CD4-positive, alpha-beta memory T cell (primary cell): ENCODE measurements around the gene FLOT1. TPM values are rescaled to one million over a fixed set of nuclear protein-coding genes. Genes with fewer than 3 reads are reported as not detected.

Source experiments
- polyA plus RNA-seq, 2 donors: library from polyadenylated mRNA; unstranded; fragments of 300-500 nt; fragmentation: Illumina TruSeq; gene quantifications; one replicate each; pipeline ENCODE4 v1.2.3, GENCODE V29; 2021
- total RNA-seq, 2 experiments: library from RNA; stranded (reverse); gene quantifications; one replicate each; pipeline ENCODE4 v1.2.3, GENCODE V29; 2021

The FLOT1 gene
- total and polyA plus RNA-seq, 4 experiments from 2014 or later: 74.6 to 82.1 (median 76.9) TPM

Other genes with a start within 250 kb of the FLOT1 start
- gene GNL1, start 186.2 kb downstream of the FLOT1 start, total RNA-seq: 10 to 100 TPM; 83.4 to 83.9 TPM
- 10 to 100 TPM; 37.4 to 51.5 TPM for gene GNL1, start 186.2 kb downstream of the FLOT1 start, polyA plus RNA-seq
- 10 to 100 TPM; 26.4 to 29.1 TPM for gene PRR3, start 185.4 kb downstream of the FLOT1 start, total RNA-seq
- 1 to 10 TPM; 4.3 to 8.5 TPM for gene PRR3, start 185.4 kb downstream of the FLOT1 start, polyA plus RNA-seq
- 10 to 100 TPM; 60.8 to 66.8 TPM for gene ABCF1, start 171.2 kb downstream of the FLOT1 start, total RNA-seq
- 10 to 100 TPM in 1 of 2 donors, 1 to 10 TPM in 1; 7.5 to 46.6 TPM for gene ABCF1, start 171.2 kb downstream of the FLOT1 start, polyA plus RNA-seq
- 100 to 1,000 TPM; 224 to 231 TPM for gene PPP1R10, start 125.4 kb downstream of the FLOT1 start, total RNA-seq
- 10 to 100 TPM in 1 of 2 donors, 1 to 10 TPM in 1; 8.5 to 30.6 TPM for gene PPP1R10, start 125.4 kb downstream of the FLOT1 start, polyA plus RNA-seq
- gene MRPS18B, start 124.8 kb downstream of the FLOT1 start, total RNA-seq: 10 to 100 TPM; 44.4 to 46.3 TPM
- 100 to 1,000 TPM; 112 to 126 TPM for gene MRPS18B, start 124.8 kb downstream of the FLOT1 start, polyA plus RNA-seq
- gene ATAT1, start 115.8 kb downstream of the FLOT1 start, total RNA-seq: 1 to 10 TPM; 8.3 to 9.4 TPM
- gene ATAT1, start 115.8 kb downstream of the FLOT1 start, polyA plus RNA-seq: 1 to 10 TPM in 1 of 2 donors, under 1 TPM in 1; 0.29 to 1.9 TPM
- gene C6orf136, start 95.6 kb downstream of the FLOT1 start, total RNA-seq: 10 to 100 TPM; 29.3 to 35.0 TPM
- gene C6orf136, start 95.6 kb downstream of the FLOT1 start, polyA plus RNA-seq: 10 to 100 TPM in 1 of 2 donors, 1 to 10 TPM in 1; 6.2 to 16.0 TPM
- gene DHX16, start 69.7 kb downstream of the FLOT1 start, total RNA-seq: 10 to 100 TPM; 53.4 to 54.6 TPM
- gene DHX16, start 69.7 kb downstream of the FLOT1 start, polyA plus RNA-seq: 10 to 100 TPM; 22.0 to 30.2 TPM
- 100 to 1,000 TPM; 122 to 127 TPM for gene PPP1R18, start 56.0 kb downstream of the FLOT1 start, total RNA-seq
- gene PPP1R18, start 56.0 kb downstream of the FLOT1 start, polyA plus RNA-seq: 100 to 1,000 TPM in 1 of 2 donors, 10 to 100 TPM in 1; 68.2 to 117 TPM
- gene NRM, start 51.7 kb downstream of the FLOT1 start, total RNA-seq: 1 to 10 TPM; 6.4 to 6.6 TPM
- 10 to 100 TPM in 1 of 2 donors, 1 to 10 TPM in 1; 9.1 to 15.8 TPM for gene NRM, start 51.7 kb downstream of the FLOT1 start, polyA plus RNA-seq
- gene MDC1, start 25.4 kb downstream of the FLOT1 start, total RNA-seq: 10 to 100 TPM; 60.7 to 73.5 TPM
- 1 to 10 TPM in 1 of 2 donors, not detected in 1; 9.8 TPM for gene MDC1, start 25.4 kb downstream of the FLOT1 start, polyA plus RNA-seq
- 100 to 1,000 TPM; 285 to 300 TPM for gene TUBB, start 22.3 kb downstream of the FLOT1 start, total RNA-seq
- 100 to 1,000 TPM in 1 of 2 donors, 10 to 100 TPM in 1; 74.8 to 142 TPM for gene TUBB, start 22.3 kb downstream of the FLOT1 start, polyA plus RNA-seq
- gene IER3, start 1.9 kb upstream of the FLOT1 start, total RNA-seq: 10 to 100 TPM; 11.3 to 11.4 TPM
- under 1 TPM; 0.77 to 0.83 TPM for gene IER3, start 1.9 kb upstream of the FLOT1 start, polyA plus RNA-seq
- gene DDR1, start 141.8 kb upstream of the FLOT1 start, total RNA-seq: 10 to 100 TPM; 10.2 to 13.1 TPM
- gene DDR1, start 141.8 kb upstream of the FLOT1 start, polyA plus RNA-seq: 1 to 10 TPM; 1.4 to 3.1 TPM
- gene GTF2H4, start 165.5 kb upstream of the FLOT1 start, total RNA-seq: 10 to 100 TPM; 36.5 to 39.7 TPM
- gene GTF2H4, start 165.5 kb upstream of the FLOT1 start, polyA plus RNA-seq: 1 to 10 TPM; 3.7 to 9.5 TPM
- 10 to 100 TPM; 34.9 to 37.8 TPM for gene VARS2, start 171.6 kb upstream of the FLOT1 start, total RNA-seq
- gene VARS2, start 171.6 kb upstream of the FLOT1 start, polyA plus RNA-seq: 10 to 100 TPM; 16.3 to 17.0 TPM
- gene SFTA2, start 189.5 kb upstream of the FLOT1 start, total RNA-seq: under 1 TPM in 1 of 2 experiments, not detected in 1; 0.44 TPM
- gene SFTA2, start 189.5 kb upstream of the FLOT1 start, polyA plus RNA-seq: not detected
- gene MUCL3, start 198.3 kb upstream of the FLOT1 start, total RNA-seq: not detected
- not detected for gene MUCL3, start 198.3 kb upstream of the FLOT1 start, polyA plus RNA-seq
- gene MUC21, start 241.0 kb upstream of the FLOT1 start, total RNA-seq: not detected
- not detected for gene MUC21, start 241.0 kb upstream of the FLOT1 start, polyA plus RNA-seq